Transverse colon (tissue), 4 donors: Measurements from ENCODE around the gene PCDH7.

ENCODE experiments used
- CTCF ChIP-seq, 5 experiments: fragments of 200-600 bp in 3 of 5; fragments of 450-650 bp in 2 of 5; sonication (generic) in 3 of 5; IDR thresholded peaks; 1 replicate in 2 of 5; 2 replicates in 3 of 5; pipeline ENCODE4 v1.5.1; 2016 to 2017; ENCODE audit warnings: antibody characterized with exemption in 5 of 5, inconsistent platforms in 3 of 5, mild to moderate bottlenecking in 2 of 5, moderate library complexity in 1 of 5
- POLR2AphosphoS5 ChIP-seq, 3 donors: sonication (generic); formaldehyde crosslinking; IDR thresholded peaks; one replicate each; pipeline ENCODE4 v1.6.1; 2016; ENCODE audit warnings: antibody characterized with exemption in 3 of 3

GRCh38 chr4:30767147-30767845 is 47.1 kb downstream of the PCDH7 start:
- TF ChIP-seq CTCF (IDR thresholded peaks at IDR 0.05), result no peak
- TF ChIP-seq POLR2AphosphoS5 (IDR thresholded peaks at IDR 0.05), result no peak
